Kidney (tissue), 14 donors: ENCODE data around the gene HDGF. TPM values are rescaled to one million over a fixed set of nuclear protein-coding genes. Genes with fewer than 3 reads are reported as not detected.

ENCODE experiments used
- DNase-seq, 5 donors: peaks; one replicate each; pipeline ENCODE4 v3.0.0-alpha.2; 2013 to 2020
- FAIRE-seq: peaks from 2 replicates; lab custom pipeline; 2012; peaks lifted over from hg19 to GRCh38; lab: Jason Lieb, UNC
- H3K27ac ChIP-seq, 2 donors: one replicate each; pipeline ENCODE4 v1.7.0; 2013; ENCODE audit warnings: low read depth in 2 of 2, low read length in 2 of 2, inconsistent platforms in 1 of 2
- H3K27me3 ChIP-seq: one replicate; pipeline ENCODE4 v1.7.1; 2013; ENCODE audit warnings: low read length, inconsistent platforms; ENCODE audit not compliant: control insufficient read depth, insufficient read depth
- H3K36me3 ChIP-seq, 3 donors: one replicate each; pipeline versions ENCODE4 v1.7.0 to v1.7.1; 2013; ENCODE audit warnings: low read length in 3 of 3, control low read depth in 1 of 3, inconsistent platforms in 1 of 3; ENCODE audit not compliant: insufficient read depth in 3 of 3, control insufficient read depth in 2 of 3
- H3K4me1 ChIP-seq, 3 donors: one replicate each; pipeline versions ENCODE4 v1.7.0 to v1.7.1; 2013; ENCODE audit warnings: low read length in 3 of 3, inconsistent platforms in 1 of 3, low read depth in 1 of 3; ENCODE audit not compliant: control insufficient read depth in 2 of 3, insufficient read depth in 2 of 3
- H3K4me3 ChIP-seq, 3 donors: one replicate each; pipeline versions ENCODE4 v1.7.0 to v1.8.1; 2013; ENCODE audit warnings: low read length in 3 of 3, control low read depth in 1 of 3, inconsistent platforms in 1 of 3
- H3K9ac ChIP-seq, 3 donors: one replicate each; pipeline versions ENCODE4 v1.7.0 to v1.7.1; 2013; ENCODE audit warnings: low read length in 3 of 3, control low read depth in 1 of 3, inconsistent platforms in 1 of 3
- H3K9me3 ChIP-seq, 3 donors: one replicate each; pipeline versions ENCODE4 v1.7.0 to v1.7.1; 2013; ENCODE audit warnings: low read length in 3 of 3, control low read depth in 1 of 3, inconsistent platforms in 1 of 3; ENCODE audit not compliant: control insufficient read depth in 2 of 3, insufficient read depth in 1 of 3
- intact Hi-C: fragments of 100-400 bp; cut with DNase I; formaldehyde crosslinking; loops from one replicate; pipeline ENCODE4 v1.11.1; 2022
- polyA plus RNA-seq: library from polyadenylated mRNA; stranded (reverse); fragments of 350-450 nt; fragmentation: Illumina TruSeq; extraction: RNeasy Lipid Tissue Mini Kit (QIAGEN cat#74804); gene quantifications from one replicate; pipeline ENCODE4 v1.2.3, GENCODE V29; 2014; ENCODE audit warnings: low read depth, low replicate concordance; ENCODE audit not compliant: insufficient read depth
- total RNA-seq: library from RNA; stranded (reverse); fragmentation: NEBNext Ultra II Directional; extraction: Animal tissue kit (Norgen Biotek cat#: 25700); gene quantifications from one replicate; pipeline ENCODE4 v1.2.1, GENCODE V29; 2021
- TF ChIP-seq, protein P1 (sequence below): IDR thresholded peaks from 3 replicates; pipeline ENCODE4 v1.5.1; 2012; ENCODE audit warnings: mild to moderate bottlenecking, moderate library complexity, borderline replicate concordance; ENCODE audit not compliant: insufficient read depth; ENCODE audit errors: extremely low read depth
- donor health status: control.
- donor health status: control.
- donor health status: control.
- donor health status: control.
- donor health status: control.
- donor health status: DM: yes; HTN: yes; CAD: no.
- donor health status: Normal renal cell carcinoma (clear cell type).

Gene HDGF
- total and polyA plus RNA-seq, 2 donors from 2014 or later: 198 to 206 TPM

DNA sequence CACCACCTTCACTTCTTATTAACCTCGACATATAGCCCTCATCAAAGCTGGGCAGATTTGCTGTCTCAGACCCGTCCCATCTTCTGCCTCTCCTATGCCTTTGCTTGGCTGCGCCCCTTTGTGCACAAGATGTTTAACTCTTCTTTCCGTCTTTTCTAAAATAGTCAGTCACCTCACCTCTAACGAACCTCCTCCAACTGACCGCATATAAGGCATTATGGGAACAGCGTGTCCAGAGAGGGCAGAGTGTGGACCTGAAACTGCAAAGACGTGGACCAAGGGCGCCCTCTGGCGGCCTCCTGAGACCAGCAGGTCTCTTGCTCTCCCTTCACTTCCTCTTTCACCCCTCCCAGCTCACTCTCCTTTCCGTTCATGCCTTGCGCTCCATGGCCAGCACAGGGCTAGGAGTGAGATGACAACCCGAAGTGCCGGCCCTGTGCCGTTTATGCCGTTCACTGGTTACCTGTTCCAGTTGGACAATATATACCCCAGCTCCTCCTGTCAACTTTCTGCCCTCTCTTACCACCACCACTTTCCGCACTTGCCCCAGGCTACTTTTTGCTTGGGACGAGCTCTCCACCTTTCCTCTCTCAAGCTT lies 25.7 kb downstream of the HDGF start:
- Histone ChIP-seq H3K27ac (no peak overlapping the region), H3K36me3 (peaks cover 0 to 25% (median 18%) of the 10 kb centered on the region in 3 donors), H3K27me3 (no peaks in the 10 kb centered on the region), H3K4me1 (peaks cover 9 to 29% (median 22%) of the 10 kb centered on the region in 3 donors), H3K9ac (peak overlapping the region; percentile 4 to 63 (median 28)), H3K4me3 (peak overlapping the region; percentile 43 to 61 (median 46)), H3K9me3 (no peaks in the 10 kb centered on the region)
- TF ChIP-seq, protein P1, sequence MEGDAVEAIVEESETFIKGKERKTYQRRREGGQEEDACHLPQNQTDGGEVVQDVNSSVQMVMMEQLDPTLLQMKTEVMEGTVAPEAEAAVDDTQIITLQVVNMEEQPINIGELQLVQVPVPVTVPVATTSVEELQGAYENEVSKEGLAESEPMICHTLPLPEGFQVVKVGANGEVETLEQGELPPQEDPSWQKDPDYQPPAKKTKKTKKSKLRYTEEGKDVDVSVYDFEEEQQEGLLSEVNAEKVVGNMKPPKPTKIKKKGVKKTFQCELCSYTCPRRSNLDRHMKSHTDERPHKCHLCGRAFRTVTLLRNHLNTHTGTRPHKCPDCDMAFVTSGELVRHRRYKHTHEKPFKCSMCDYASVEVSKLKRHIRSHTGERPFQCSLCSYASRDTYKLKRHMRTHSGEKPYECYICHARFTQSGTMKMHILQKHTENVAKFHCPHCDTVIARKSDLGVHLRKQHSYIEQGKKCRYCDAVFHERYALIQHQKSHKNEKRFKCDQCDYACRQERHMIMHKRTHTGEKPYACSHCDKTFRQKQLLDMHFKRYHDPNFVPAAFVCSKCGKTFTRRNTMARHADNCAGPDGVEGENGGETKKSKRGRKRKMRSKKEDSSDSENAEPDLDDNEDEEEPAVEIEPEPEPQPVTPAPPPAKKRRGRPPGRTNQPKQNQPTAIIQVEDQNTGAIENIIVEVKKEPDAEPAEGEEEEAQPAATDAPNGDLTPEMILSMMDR: peak; percentile 77
- peak; percentile 90 to 95 (median 92) for DNase-seq
- intact Hi-C loops: no loop called here
- FAIRE-seq: no peak

DNA sequence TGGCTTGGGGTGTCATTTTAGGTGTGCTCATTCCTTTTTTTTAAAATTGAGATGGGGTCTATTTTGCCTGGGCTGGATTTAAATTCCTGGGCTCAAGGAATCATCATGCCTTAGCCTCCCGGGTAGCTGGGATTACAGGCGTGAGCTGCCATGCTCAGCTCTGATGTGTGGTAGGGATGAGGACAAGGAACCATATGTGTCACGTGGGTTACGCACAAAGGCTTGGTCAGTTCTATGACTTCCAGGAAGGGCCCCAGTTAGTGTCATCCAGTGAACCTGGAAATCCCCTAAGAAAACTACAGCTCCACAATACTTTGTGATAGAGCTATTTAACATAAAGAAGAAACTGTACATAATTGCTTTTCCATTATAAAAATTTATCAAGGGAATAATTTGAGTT lies 29.9 kb downstream of the HDGF start:
- Histone ChIP-seq H3K27me3 (no peaks in the 10 kb centered on the region), H3K27ac (no peak overlapping the region), H3K9me3 (no peaks in the 10 kb centered on the region), H3K9ac (no peak overlapping the region), H3K36me3 (peaks cover 0 to 30% (median 20%) of the 10 kb centered on the region in 3 donors), H3K4me1 (peaks cover 3 to 15% (median 6%) of the 10 kb centered on the region in 3 donors), H3K4me3 (no peak overlapping the region)
- no peak for FAIRE-seq
- TF ChIP-seq, protein P1: no peak
- no peak for DNase-seq
- intact Hi-C loops: no loop called here

DNA sequence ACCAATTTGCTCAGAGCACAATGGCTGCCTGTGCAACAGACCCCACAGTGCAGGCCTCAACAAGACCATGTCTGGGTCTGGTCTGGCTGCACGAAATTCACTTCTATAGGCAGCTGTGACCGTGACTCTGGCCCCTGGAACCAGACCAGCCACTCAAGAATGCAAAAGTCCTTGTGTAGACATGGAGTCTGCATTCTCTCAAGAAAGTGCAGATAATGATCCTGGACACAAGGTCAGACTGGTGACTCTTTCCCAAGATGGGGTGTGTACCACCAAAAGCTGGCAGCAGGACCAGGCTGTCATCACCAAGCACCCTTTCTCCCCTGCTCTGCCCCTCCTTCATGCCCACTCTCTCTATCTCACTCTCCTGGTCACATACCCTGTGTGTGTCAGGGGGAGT lies 30.3 kb downstream of the HDGF start:
- FAIRE-seq: no peak
- intact Hi-C loops: no loop called here

More for the DNA sequence above, 30.3 kb downstream of the HDGF start:
- Histone ChIP-seq H3K27ac (no peak overlapping the region), H3K36me3 (peaks cover 0 to 30% (median 20%) of the 10 kb centered on the region in 3 donors), H3K27me3 (no peaks in the 10 kb centered on the region), H3K4me3 (no peak overlapping the region), H3K9ac (no peak overlapping the region), H3K4me1 (peaks cover 1 to 11% (median 6%) of the 10 kb centered on the region in 3 donors), H3K9me3 (no peaks in the 10 kb centered on the region)
- TF ChIP-seq, protein P1: no peak
- no peak for DNase-seq
